ENCODE data around the gene SBK2. TPM values are rescaled to one million over a fixed set of nuclear protein-coding genes. Genes with fewer than 3 reads are reported as not detected.

SBK2 gene
- total and polyA plus RNA-seq, 9 of the 15 experiments (the other 6 are each of a cell fraction or from before 2014, with no cell fraction given), result not detected

- TF ChIP-seq, protein P1, sequence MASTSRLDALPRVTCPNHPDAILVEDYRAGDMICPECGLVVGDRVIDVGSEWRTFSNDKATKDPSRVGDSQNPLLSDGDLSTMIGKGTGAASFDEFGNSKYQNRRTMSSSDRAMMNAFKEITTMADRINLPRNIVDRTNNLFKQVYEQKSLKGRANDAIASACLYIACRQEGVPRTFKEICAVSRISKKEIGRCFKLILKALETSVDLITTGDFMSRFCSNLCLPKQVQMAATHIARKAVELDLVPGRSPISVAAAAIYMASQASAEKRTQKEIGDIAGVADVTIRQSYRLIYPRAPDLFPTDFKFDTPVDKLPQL (IDR thresholded peaks at IDR 0.05; ENCODE audit: extremely low read depth, insufficient read length), result no peak
- TF ChIP-seq ZNF12 (CRISPR knock-in tag; IDR thresholded peaks at IDR 0.05) (no peak), ETS1 (conservative IDR thresholded peaks at IDR 0.05; ENCODE audit: control insufficient read depth, low read depth, low read length) (no peak), ZNF639 (CRISPR knock-in tag; conservative IDR thresholded peaks at IDR 0.05 in 1 of 2, IDR thresholded peaks at IDR 0.05 in 1 of 2) (no peak), EP300 (IDR thresholded peaks at IDR 0.05; ENCODE audit: low read length) (no peak), TRIM28 (IDR thresholded peaks at IDR 0.05) (no peak)
Measured at GRCh38 chr19:55544014-55544413, 7.1 kb upstream of the SBK2 start (continued).

- Histone ChIP-seq H3K4me1 (replicated peaks in 1 of 2; ENCODE audit: control insufficient read depth in 2 of 2, insufficient read depth in 2 of 2, low read length in 2 of 2) (peaks cover 39 to 61% of the 10 kb centered on the region in 2 experiments), H3K36me3 (ENCODE audit: control insufficient read depth, insufficient read depth, low read length) (no peaks in the 10 kb centered on the region), H3K9me3 (replicated peaks; ENCODE audit: control insufficient read depth, insufficient read depth, low read depth, low read length) (no peaks in the 10 kb centered on the region), H3K27ac (ENCODE audit: extremely low read depth, low read depth, low read length) (no peak overlapping the region), H3K9me1 (ENCODE audit: control insufficient read depth, insufficient read depth, low read length) (peaks cover 4% of the 10 kb centered on the region), H3K79me2 (ENCODE audit: control insufficient read depth, insufficient read depth, low read length) (no peaks in the 10 kb centered on the region), H2AFZ (ENCODE audit: low read depth, low read length) (no peak overlapping the region), H3K9ac (ENCODE audit: insufficient read depth in 1 of 2, low read depth in 2 of 2, low read length in 2 of 2) (no peak overlapping the region), H4K20me1 (replicated peaks; ENCODE audit: control insufficient read depth, insufficient read depth, low read length) (no peaks in the 10 kb centered on the region), H3K4me3 (no peak overlapping the region), H3K27me3 (ENCODE audit: control insufficient read depth in 2 of 2, insufficient read depth in 2 of 2, low read length in 2 of 2) (no peaks in the 10 kb centered on the region), H3K4me2 (ENCODE audit: insufficient read depth, low read length) (no peak overlapping the region)
- TF ChIP-seq KDM1A (IDR thresholded peaks at IDR 0.05), result 0 out of 4 replicates have a peak, but pooled peaks of 1 of the 2 experiments have one; percentile 8
- no peak for TF ChIP-seq DPF2 (IDR thresholded peaks at IDR 0.05)
- CTCF ChIA-PET (ENCODE audit: low intra/inter-chr PET ratio), result no interaction called here
- DNase-seq (ENCODE audit: extremely low read depth in 1 of 4, low spot score in 3 of 4) (no peak), ATAC-seq (no peak), FAIRE-seq (no peak)
- BruUV-seq (replicated peaks), result no TSS peak
- intact Hi-C loops (cut with micrococcal nuclease), result no loop called here
- in situ Hi-C loops (cut with MboI), result no loop called here
- POLR2A ChIA-PET, result interaction anchor here (0.6 to 0.7 kb wide), 2 partner anchors 29 to 94 kb away, joined by 3 read pairs; no protein-coding TSS in a partner anchor
- 5% methylated on average over 5 of the region's 5 CpGs for WGBS (ENCODE audit: insufficient coverage, low coverage, missing lambda C conversion rate)
Measured at GRCh38 chr19:55543567-55543966, 6.6 kb upstream of the SBK2 start.
